Measurements from ENCODE around the gene SCN4A. TPM values are rescaled to one million over a fixed set of nuclear protein-coding genes. Genes with fewer than 3 reads are reported as not detected.

Gene SCN4A
- total RNA-seq, 1 experiment from 2014 or later = not detected

GRCh38 chr17:63939401-63939800, 33.3 kb downstream of the SCN4A start:
- H3K27me3 ChIP-seq (replicated peaks) = peaks cover 4% of the 10 kb centered on the region; the same call in 1 of the 2 replicates

GRCh38 chr17:63937920-63938319, 34.8 kb downstream of the SCN4A start:
- no peak overlapping the region for H3K4me3 ChIP-seq
- H3K27me3 ChIP-seq (replicated peaks) = peaks cover 4% of the 10 kb centered on the region; the same call in 1 of the 2 replicates
- no peak for DNase-seq (ENCODE audit: low read depth in 1 of 2, low spot score in 2 of 2)
- H3K36me3 ChIP-seq = no peaks in the 10 kb centered on the region
- no peak overlapping the region for H3K27ac ChIP-seq
- H3K4me1 ChIP-seq (replicated peaks) = no peaks in the 10 kb centered on the region
- no peaks in the 10 kb centered on the region; the same call in 1 of the 2 replicates for H3K9me3 ChIP-seq (replicated peaks)

More at GRCh38 chr17:63939401-63939800, 33.3 kb downstream of the SCN4A start:
- H3K27ac ChIP-seq = no peak overlapping the region
- DNase-seq (ENCODE audit: low read depth in 1 of 2, low spot score in 2 of 2) = no peak
- H3K4me1 ChIP-seq (replicated peaks) = no peaks in the 10 kb centered on the region
- no peaks in the 10 kb centered on the region for H3K36me3 ChIP-seq
- no peak overlapping the region for H3K4me3 ChIP-seq
- H3K9me3 ChIP-seq (replicated peaks) = no peaks in the 10 kb centered on the region; the same call in none of the 2 replicates

GRCh38 chr17:63937319-63937718, 35.4 kb downstream of the SCN4A start:
- H3K36me3 ChIP-seq = no peaks in the 10 kb centered on the region
- H3K4me1 ChIP-seq (replicated peaks) = no peaks in the 10 kb centered on the region
- H3K27me3 ChIP-seq (replicated peaks) = peaks cover 4% of the 10 kb centered on the region; the same call in 1 of the 2 replicates
- no peak overlapping the region for H3K4me3 ChIP-seq
- no peak for DNase-seq (ENCODE audit: low read depth in 1 of 2, low spot score in 2 of 2)
- H3K9me3 ChIP-seq (replicated peaks) = no peaks in the 10 kb centered on the region
- no peak overlapping the region for H3K27ac ChIP-seq

- no peak overlapping the region for H3K4me3 ChIP-seq
- H3K27me3 ChIP-seq (replicated peaks) = peaks cover 4% of the 10 kb centered on the region; the same call in 1 of the 2 replicates
- no peak for DNase-seq (ENCODE audit: low read depth in 1 of 2, low spot score in 2 of 2)
- no peaks in the 10 kb centered on the region for H3K36me3 ChIP-seq
- no peaks in the 10 kb centered on the region for H3K4me1 ChIP-seq (replicated peaks)
- H3K27ac ChIP-seq = no peak overlapping the region
- H3K9me3 ChIP-seq (replicated peaks) = no peaks in the 10 kb centered on the region
These were observed 38.3 kb downstream of the SCN4A start for GRCh38 chr17:63934183-63935112.

GRCh38 chr17:63933598-63933997, 39.1 kb downstream of the SCN4A start:
- Histone ChIP-seq H3K27ac (no peak overlapping the region), H3K4me3 (no peak overlapping the region), H3K9me3 (replicated peaks) (no peaks in the 10 kb centered on the region), H3K4me1 (replicated peaks) (no peaks in the 10 kb centered on the region), H3K27me3 (replicated peaks) (peaks cover 4% of the 10 kb centered on the region; the same call in 1 of the 2 replicates), H3K36me3 (no peaks in the 10 kb centered on the region)
- no peak for DNase-seq (ENCODE audit: low read depth in 1 of 2, low spot score in 2 of 2)

- Histone ChIP-seq H3K36me3 (no peaks in the 10 kb centered on the region), H3K27ac (no peak overlapping the region), H3K27me3 (replicated peaks) (peaks cover 4% of the 10 kb centered on the region; the same call in 1 of the 2 replicates), H3K4me3 (no peak overlapping the region), H3K9me3 (replicated peaks) (no peaks in the 10 kb centered on the region), H3K4me1 (replicated peaks) (no peaks in the 10 kb centered on the region)
- DNase-seq (ENCODE audit: low read depth in 1 of 2, low spot score in 2 of 2) = no peak
These were observed 40.0 kb downstream of the SCN4A start for GRCh38 chr17:63932721-63933120.

- Histone ChIP-seq H3K36me3 (no peaks in the 10 kb centered on the region), H3K9me3 (replicated peaks) (no peaks in the 10 kb centered on the region), H3K4me1 (replicated peaks) (no peaks in the 10 kb centered on the region), H3K4me3 (no peak within 1 kb of the TSS), H3K27ac (no peak within 1 kb of the TSS), H3K27me3 (replicated peaks) (peaks cover 4% of the 10 kb centered on the region; the same call in 1 of the 2 replicates)
- DNase-seq (ENCODE audit: low read depth in 1 of 2, low spot score in 2 of 2) = no peak
These were observed 40.6 kb downstream of the SCN4A start, which contains the start of gene CD79B for GRCh38 chr17:63931981-63932561. TSS of gene CD79B (minus strand) at chr17:63932331. CDS start at chr17:63932261, 70 bp downstream.

- H3K27me3 ChIP-seq (replicated peaks) = peaks cover 2% of the 10 kb centered on the region
- no peaks in the 10 kb centered on the region for H3K9me3 ChIP-seq (replicated peaks)
- no peaks in the 10 kb centered on the region for H3K36me3 ChIP-seq
- no peak overlapping the region for H3K27ac ChIP-seq
- H3K4me1 ChIP-seq (replicated peaks) = no peaks in the 10 kb centered on the region
- no peak for DNase-seq (ENCODE audit: low read depth in 1 of 2, low spot score in 2 of 2)
- no peak overlapping the region for H3K4me3 ChIP-seq
These were observed 41.7 kb downstream of the SCN4A start for GRCh38 chr17:63930951-63931575.

GRCh38 chr17:63929860-63930766, 42.6 kb downstream of the SCN4A start:
- no peak overlapping the region for H3K27ac ChIP-seq
- no peak overlapping the region for H3K4me3 ChIP-seq
- H3K36me3 ChIP-seq = no peaks in the 10 kb centered on the region
- H3K9me3 ChIP-seq (replicated peaks) = no peaks in the 10 kb centered on the region
- no peaks in the 10 kb centered on the region; the same call in none of the 2 replicates for H3K27me3 ChIP-seq (replicated peaks)
- DNase-seq (ENCODE audit: low read depth in 1 of 2, low spot score in 2 of 2) = no peak
- no peaks in the 10 kb centered on the region for H3K4me1 ChIP-seq (replicated peaks)

- Histone ChIP-seq H3K4me3 (no peak overlapping the region), H3K27me3 (replicated peaks) (no peaks in the 10 kb centered on the region; the same call in none of the 2 replicates), H3K27ac (no peak overlapping the region), H3K36me3 (no peaks in the 10 kb centered on the region), H3K4me1 (replicated peaks) (no peaks in the 10 kb centered on the region), H3K9me3 (replicated peaks) (no peaks in the 10 kb centered on the region)
- DNase-seq (ENCODE audit: low read depth in 1 of 2, low spot score in 2 of 2) = no peak
These were observed 43.6 kb downstream of the SCN4A start for GRCh38 chr17:63928966-63929695.

GRCh38 chr17:63928172-63928666, 44.5 kb downstream of the SCN4A start:
- Histone ChIP-seq H3K9me3 (replicated peaks) (no peaks in the 10 kb centered on the region), H3K4me3 (no peak overlapping the region), H3K27ac (no peak overlapping the region), H3K4me1 (replicated peaks) (no peaks in the 10 kb centered on the region), H3K27me3 (replicated peaks) (no peaks in the 10 kb centered on the region; the same call in none of the 2 replicates), H3K36me3 (no peaks in the 10 kb centered on the region)
- DNase-seq (ENCODE audit: low read depth in 1 of 2, low spot score in 2 of 2) = no peak

- Histone ChIP-seq H3K4me1 (replicated peaks) (no peaks in the 10 kb centered on the region), H3K4me3 (no peak overlapping the region), H3K9me3 (replicated peaks) (no peaks in the 10 kb centered on the region), H3K27ac (no peak overlapping the region), H3K27me3 (replicated peaks) (no peaks in the 10 kb centered on the region; the same call in none of the 2 replicates), H3K36me3 (no peaks in the 10 kb centered on the region)
- DNase-seq (ENCODE audit: low read depth in 1 of 2, low spot score in 2 of 2) = no peak
These were observed 45.1 kb downstream of the SCN4A start for GRCh38 chr17:63927464-63928171.

All from SJSA1 (cell line).